MM.1S (cell line): Measurements from ENCODE around the gene SPOCK1.

Experiments used
- DNase-seq: peaks from one replicate; pipeline ENCODE4 v3.0.0-alpha.2; 2015
- H2AFZ ChIP-seq: fragments of 300-600 bp; sonication (generic); 2 replicates; pipeline ENCODE4 v1.6.0; 2016; ENCODE audit warnings: antibody characterized with exemption, low read length
- H3F3A ChIP-seq: fragments of 300-600 bp; sonication (generic); 2 replicates; pipeline ENCODE4 v1.6.1; 2016; ENCODE audit warnings: mild to moderate bottlenecking, antibody characterized with exemption, low read length, moderate library complexity, mixed read lengths; ENCODE audit not compliant: insufficient read depth
- H3K27ac ChIP-seq: fragments of 300-600 bp; sonication (generic); 2 replicates; pipeline ENCODE4 v1.5.1; 2016; ENCODE audit warnings: mild to moderate bottlenecking, low read length
- H3K27me3 ChIP-seq: fragments of 300-600 bp; sonication (generic); replicated peaks from 2 replicates; pipeline ENCODE4 v1.6.0; 2016; ENCODE audit warnings: low read length; ENCODE audit not compliant: insufficient read depth
- H3K36me3 ChIP-seq: fragments of 300-600 bp; sonication (generic); replicated peaks from 2 replicates; pipeline ENCODE4 v1.6.1; 2016; ENCODE audit warnings: mild to moderate bottlenecking, low read length, mixed read lengths; ENCODE audit not compliant: insufficient read depth
- H3K4me1 ChIP-seq: fragments of 300-600 bp; sonication (generic); 2 replicates; pipeline ENCODE4 v1.6.1; 2016; ENCODE audit warnings: low read length, mixed read lengths
- H3K4me2 ChIP-seq: fragments of 300-600 bp; sonication (generic); 2 replicates; pipeline ENCODE4 v1.6.0; 2016; ENCODE audit warnings: low read depth, low read length
- H3K4me3 ChIP-seq: fragments of 300-600 bp; sonication (generic); 2 replicates; pipeline ENCODE4 v1.5.1; 2016; ENCODE audit warnings: low read length, mixed read lengths
- H3K79me2 ChIP-seq: fragments of 300-600 bp; sonication (generic); 2 replicates; pipeline ENCODE4 v1.6.1; 2016; ENCODE audit warnings: mixed run types, low read length, mixed read lengths
- H3K9ac ChIP-seq: fragments of 300-600 bp; sonication (generic); 2 replicates; pipeline ENCODE4 v1.6.1; 2016; ENCODE audit warnings: low read length, mixed read lengths
- H3K9me2 ChIP-seq: fragments of 300-600 bp; sonication (generic); replicated peaks from 2 replicates; pipeline ENCODE4 v1.6.1; 2016; ENCODE audit warnings: mild to moderate bottlenecking, low read length, mixed read lengths; ENCODE audit not compliant: insufficient read depth
- H3K9me3 ChIP-seq: fragments of 300-600 bp; sonication (generic); replicated peaks from 2 replicates; pipeline ENCODE4 v1.6.1; 2016; ENCODE audit warnings: mild to moderate bottlenecking, low read length, mixed read lengths; ENCODE audit not compliant: insufficient read depth
- H4K20me1 ChIP-seq: fragments of 300-600 bp; sonication (generic); 2 replicates; pipeline ENCODE4 v1.6.1; 2016; ENCODE audit warnings: mild to moderate bottlenecking, low read length, moderate library complexity, mixed read lengths; ENCODE audit not compliant: insufficient read depth
- CTCF ChIP-seq: fragments of 300-600 bp; sonication (generic); IDR thresholded peaks from 2 replicates; pipeline ENCODE4 v1.5.1; 2016; ENCODE audit warnings: antibody characterized with exemption, low read length, mixed read lengths
- EZH2 ChIP-seq: fragments of 300-600 bp; sonication (generic); optimal IDR thresholded peaks from 2 replicates; pipeline ENCODE3; 2017; ENCODE audit warnings: low read depth, mild to moderate bottlenecking, antibody characterized with exemption, low read length, mixed read lengths
- EZH2phosphoT487 ChIP-seq: fragments of 300-600 bp; sonication (generic); IDR thresholded peaks from 2 replicates; pipeline ENCODE4 v1.6.1; 2018; ENCODE audit warnings: antibody characterized with exemption, low read length

SPOCK1 gene

GRCh38 chr5:137372016-137372772, 126.9 kb downstream of the SPOCK1 start:
- Histone ChIP-seq H3K4me3 (no peak overlapping the region), H3K9me2 (no peaks in the 10 kb centered on the region), H3K79me2 (no peaks in the 10 kb centered on the region), H2AFZ (no peak overlapping the region), H3K4me2 (no peak overlapping the region), H3F3A (no peaks in the 10 kb centered on the region), H3K27ac (no peak overlapping the region), H3K9ac (no peak overlapping the region), H4K20me1 (no peaks in the 10 kb centered on the region), H3K27me3 (no peaks in the 10 kb centered on the region), H3K36me3 (no peaks in the 10 kb centered on the region), H3K4me1 (no peaks in the 10 kb centered on the region), H3K9me3 (no peaks in the 10 kb centered on the region)
- DNase-seq, result no peak
- TF ChIP-seq EZH2 (no peak), CTCF (no peak), EZH2phosphoT487 (no peak)

- H3K9me3 ChIP-seq, result no peaks in the 10 kb centered on the region
- no peaks in the 10 kb centered on the region for H3K79me2 ChIP-seq
- no peak overlapping the region for H3K4me2 ChIP-seq
- TF ChIP-seq CTCF (no peak), EZH2phosphoT487 (no peak), EZH2 (no peak)
- no peaks in the 10 kb centered on the region for H3K36me3 ChIP-seq
- H3K9ac ChIP-seq, result no peak overlapping the region
- no peaks in the 10 kb centered on the region for H3K4me1 ChIP-seq
- H3K9me2 ChIP-seq, result no peaks in the 10 kb centered on the region
- H3F3A ChIP-seq, result no peaks in the 10 kb centered on the region
- DNase-seq, result no peak
- H3K27me3 ChIP-seq, result no peaks in the 10 kb centered on the region
- H4K20me1 ChIP-seq, result no peaks in the 10 kb centered on the region
- no peak overlapping the region for H3K27ac ChIP-seq
- H3K4me3 ChIP-seq, result no peak overlapping the region
- no peak overlapping the region for H2AFZ ChIP-seq
Observed at GRCh38 chr5:137370096-137371071, 128.7 kb downstream of the SPOCK1 start.

GRCh38 chr5:137368651-137369050, 130.5 kb downstream of the SPOCK1 start:
- H3K9me3 ChIP-seq, result no peaks in the 10 kb centered on the region
- H3K4me3 ChIP-seq, result no peak overlapping the region
- H2AFZ ChIP-seq, result no peak overlapping the region
- no peak overlapping the region for H3K27ac ChIP-seq
- H3F3A ChIP-seq, result no peaks in the 10 kb centered on the region
- no peaks in the 10 kb centered on the region for H3K4me1 ChIP-seq
- H3K4me2 ChIP-seq, result no peak overlapping the region
- no peaks in the 10 kb centered on the region for H3K9me2 ChIP-seq
- H3K9ac ChIP-seq, result no peak overlapping the region
- TF ChIP-seq EZH2 (no peak), EZH2phosphoT487 (no peak), CTCF (no peak)
- no peaks in the 10 kb centered on the region for H3K27me3 ChIP-seq
- no peaks in the 10 kb centered on the region for H3K36me3 ChIP-seq
- DNase-seq, result no peak
- no peaks in the 10 kb centered on the region for H4K20me1 ChIP-seq
- H3K79me2 ChIP-seq, result no peaks in the 10 kb centered on the region
